SIG-M5 treated with dmso at 0.1 percent for 504 hours (cell line): ENCODE results near the gene TFF3.

Experiments
- DNase-seq: peaks from one replicate; lab custom pipeline; 2025; ENCODE audit not compliant: unreplicated experiment; lab: John Stamatoyannopoulos, UW

TFF3 gene

DNA sequence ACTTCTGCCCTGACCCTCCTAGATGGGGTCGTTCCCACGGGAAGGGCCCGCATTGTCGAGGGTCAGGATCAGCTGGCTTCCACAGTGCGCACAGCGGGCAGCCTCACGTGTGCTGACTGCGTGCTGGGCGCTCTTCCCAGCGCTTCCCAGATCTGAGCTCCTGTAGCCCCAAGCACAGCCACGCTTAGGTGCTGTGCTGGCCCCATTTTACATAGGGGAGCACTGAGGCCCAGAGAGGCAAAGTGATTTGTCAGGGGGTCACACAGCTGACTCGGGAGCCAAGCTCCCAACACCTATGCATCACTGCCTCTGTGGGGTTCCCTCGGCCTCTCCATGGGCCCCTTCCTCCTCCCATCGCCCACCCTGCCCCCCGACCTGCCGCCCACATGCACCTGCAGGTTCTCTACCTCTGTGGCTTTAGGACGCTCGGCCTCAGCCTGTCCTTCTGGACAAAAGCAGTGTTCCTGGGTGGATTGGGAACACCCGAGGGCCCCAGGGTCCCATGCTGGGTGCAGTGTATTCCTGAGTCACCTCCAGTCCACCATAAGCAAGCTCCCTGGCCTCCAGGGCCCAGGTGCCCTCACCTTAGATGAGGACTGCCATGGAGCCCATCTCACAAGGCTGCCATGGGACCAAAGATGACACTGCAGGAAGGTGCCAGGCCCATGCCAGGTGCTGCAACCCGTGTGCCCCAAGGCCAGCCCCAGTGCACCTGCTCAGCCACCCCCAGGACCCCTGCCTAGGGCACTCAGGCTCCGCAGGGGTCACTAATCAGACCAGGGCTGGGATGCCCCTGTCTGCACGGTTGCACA is 23.3 kb downstream of the TFF3 start:
- DNase-seq: no peak

DNA sequence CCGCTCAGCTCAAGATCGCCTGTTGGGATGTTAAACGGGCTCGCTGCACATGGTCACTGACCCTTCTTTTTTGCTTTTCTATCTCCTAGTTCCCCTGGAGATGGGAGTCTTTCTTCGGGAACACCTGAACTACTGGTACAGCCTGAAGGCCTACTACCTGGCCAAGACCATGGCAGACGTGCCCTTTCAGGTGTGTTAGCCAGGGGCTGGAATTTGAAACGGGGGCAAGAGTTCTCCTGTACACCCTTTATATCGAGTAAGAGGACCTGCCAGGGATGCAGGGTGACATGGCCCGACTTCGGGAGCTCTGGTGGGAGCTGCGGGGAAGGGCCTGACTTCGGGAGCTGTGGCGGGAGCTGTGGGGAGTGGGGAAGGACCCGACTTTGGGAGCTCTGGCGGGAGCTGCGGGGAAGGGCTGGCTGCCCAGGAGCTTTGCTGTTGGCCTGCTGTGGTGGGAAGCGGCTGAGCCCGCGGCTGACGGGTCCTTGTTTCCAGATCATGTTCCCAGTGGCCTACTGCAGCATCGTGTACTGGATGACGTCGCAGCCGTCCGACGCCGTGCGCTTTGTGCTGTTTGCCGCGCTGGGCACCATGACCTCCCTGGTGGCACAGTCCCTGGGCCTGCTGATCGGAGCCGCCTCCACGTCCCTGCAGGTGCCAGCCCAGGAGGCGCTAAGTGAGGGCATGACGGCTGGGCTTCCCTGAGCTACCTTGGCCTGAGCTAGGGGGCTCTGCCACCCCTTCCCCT is 24.0 kb downstream of the TFF3 start:
- DNase-seq: no peak

DNA sequence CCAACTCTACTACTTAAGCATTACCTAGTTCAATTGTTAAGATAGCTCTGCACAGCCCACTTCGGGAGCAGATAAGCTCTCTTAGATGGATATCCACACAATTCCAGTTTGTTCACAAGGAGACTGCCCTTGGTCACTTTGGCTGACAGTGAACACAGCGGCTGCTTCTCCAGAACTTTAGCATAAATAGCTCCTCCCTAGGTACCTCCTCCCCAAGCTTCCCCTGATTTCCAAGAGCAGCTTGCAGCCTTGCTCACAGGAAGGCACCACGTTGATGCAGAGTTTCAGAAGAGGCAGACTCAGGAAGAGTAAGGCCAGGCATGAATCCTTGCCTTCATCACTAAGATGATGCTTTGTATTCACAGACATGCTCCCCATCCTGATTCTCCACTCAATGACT is 24.7 kb downstream of the TFF3 start:
- DNase-seq: no peak

DNA sequence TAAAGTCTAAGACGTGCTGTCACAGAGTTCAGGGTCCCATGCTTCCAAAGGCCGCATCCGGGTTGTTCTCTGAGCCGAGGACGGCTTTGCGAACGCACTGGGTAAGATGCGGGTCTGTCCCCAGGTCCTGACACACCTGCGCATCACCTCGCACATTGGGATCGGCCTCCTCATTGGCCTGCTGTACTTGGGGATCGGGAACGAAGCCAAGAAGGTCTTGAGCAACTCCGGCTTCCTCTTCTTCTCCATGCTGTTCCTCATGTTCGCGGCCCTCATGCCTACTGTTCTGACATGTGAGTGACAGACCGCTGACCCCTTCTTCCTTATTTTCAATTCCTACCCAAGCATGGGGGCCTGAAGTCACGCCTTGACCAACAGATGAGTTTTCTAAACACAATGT is 25.3 kb downstream of the TFF3 start:
- DNase-seq: peak; percentile 18

DNA sequence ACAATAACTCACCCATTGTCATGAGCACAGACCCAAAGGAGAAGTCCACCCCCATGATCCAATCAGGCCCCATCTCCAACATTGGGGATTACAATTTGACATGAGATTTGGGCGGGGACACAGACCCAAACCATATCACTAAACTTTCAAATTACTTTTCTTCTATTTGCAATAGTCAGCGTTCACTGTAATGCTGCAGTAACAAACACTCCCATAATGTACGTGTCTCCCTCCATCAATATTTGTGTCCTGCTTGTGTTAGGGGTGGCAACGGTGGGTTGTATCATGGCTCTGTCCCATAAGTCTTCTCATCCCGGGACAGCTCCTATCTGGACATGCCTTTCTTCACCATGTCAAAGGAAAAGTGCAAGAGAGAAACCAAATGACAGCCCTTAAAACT is 26.2 kb downstream of the TFF3 start:
- no peak for DNase-seq

DNA sequence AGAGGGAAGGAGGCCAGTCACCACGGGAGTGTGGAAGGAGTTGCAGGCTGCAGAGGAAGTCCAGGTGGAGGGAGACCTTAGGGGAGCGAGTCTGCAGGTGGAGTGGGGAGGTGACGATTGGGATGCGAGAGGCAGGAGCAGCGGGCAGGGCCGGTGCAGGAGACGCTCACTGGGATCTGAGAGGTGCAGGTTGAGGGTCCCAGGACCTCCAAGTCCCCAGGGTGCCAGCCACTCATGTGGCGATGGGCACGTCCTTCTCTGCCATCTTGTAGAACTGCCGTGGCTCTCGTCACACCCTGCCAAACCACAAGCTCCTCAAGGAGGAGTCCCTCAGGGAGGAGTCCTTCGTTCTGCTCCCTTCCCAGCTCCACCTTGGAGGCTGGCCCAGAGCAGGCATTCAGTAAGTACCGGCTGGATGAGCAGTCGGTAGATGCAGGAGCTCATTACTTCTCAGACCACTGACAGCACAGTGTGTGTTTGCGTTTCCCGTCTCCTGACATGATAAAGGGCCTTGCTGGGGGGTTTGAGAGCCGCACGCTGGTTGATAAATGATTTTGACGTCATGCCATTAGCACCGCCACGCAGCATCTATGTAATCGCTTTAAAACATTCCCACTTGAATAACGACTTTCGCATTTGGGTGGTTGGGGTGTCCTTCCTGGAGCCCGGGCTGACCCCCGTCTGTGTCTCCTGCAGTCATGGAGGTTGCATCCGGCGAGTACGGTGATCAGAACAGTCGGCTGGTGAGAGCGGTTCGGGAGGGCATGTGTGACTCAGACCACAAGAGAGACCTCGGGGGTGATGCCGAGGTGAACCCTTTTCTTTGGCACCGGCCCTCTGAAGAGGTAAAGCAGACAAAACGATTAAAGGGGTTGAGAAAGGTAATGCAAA is 27.8 kb downstream of the TFF3 start:
- no peak for DNase-seq

DNA sequence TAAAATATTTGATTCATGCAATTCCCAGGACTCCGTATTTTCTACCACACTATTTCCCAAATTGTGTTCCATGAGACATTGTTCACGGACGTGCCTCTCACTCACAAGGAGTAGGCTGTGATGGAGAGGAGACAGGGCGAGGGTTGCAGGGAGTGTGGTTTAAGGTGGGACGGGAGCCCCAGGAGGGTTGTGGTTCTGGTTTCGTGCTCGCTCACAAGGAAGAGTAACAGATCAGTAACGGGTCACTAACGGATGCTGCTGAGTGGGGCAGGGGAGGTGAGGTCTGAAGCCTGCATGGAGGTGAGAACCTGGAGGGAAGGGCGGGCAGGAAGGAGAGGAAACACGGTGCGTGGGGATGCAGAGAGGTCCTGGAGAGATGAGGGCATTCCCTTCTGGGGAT is 28.8 kb downstream of the TFF3 start:
- no peak for DNase-seq

DNA sequence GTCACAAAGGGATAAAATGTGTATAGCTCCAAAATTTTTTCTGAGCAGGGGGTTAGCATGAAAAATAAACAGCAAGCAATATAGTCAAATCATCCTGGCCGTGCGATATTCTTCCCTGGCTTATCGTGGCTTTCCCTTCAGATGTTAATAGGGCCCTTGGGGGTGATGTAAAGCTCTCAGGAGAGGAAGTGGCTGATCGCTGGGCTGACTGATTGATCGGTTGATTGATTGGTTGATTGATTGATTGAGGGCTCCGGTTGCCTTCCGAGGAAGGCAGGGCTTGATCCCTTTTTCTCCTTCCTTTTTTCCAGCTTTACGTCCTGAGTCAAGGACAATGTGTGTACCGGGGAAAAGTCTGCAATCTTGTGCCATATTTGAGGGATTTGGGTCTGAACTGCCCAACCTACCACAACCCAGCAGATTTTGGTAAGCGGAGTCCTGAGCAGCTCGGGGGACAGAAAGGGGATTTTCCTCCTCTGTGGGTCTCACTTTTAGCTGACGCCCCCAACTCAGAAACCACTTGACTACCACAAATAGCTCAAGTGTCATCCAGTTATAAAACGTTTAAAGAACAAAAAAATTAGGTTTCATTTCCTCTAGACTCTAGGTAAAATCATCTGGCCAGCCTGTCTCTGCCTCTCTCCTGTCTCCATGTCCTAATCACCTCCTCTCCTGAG is 29.5 kb downstream of the TFF3 start:
- no peak for DNase-seq

DNA sequence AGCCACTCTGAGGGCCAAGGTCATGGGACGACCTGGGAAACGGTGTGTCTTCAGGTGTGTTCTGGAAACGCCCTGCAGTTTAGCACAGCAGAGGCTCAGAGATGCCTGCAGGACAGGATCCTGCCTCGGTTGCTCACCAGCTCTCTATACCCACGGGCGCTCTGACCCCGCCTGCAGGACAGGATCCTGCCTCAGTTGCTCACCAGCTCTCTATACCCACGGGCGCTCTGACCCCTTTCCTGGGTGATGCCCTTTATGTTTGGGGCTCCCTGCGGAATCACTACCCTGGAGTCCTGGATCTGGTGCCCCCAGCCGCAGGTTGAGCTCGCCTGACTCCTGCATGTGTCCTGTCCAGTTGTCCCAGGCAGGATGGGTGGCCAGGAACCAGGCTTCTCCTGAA is 32.5 kb downstream of the TFF3 start:
- DNase-seq: no peak

DNA sequence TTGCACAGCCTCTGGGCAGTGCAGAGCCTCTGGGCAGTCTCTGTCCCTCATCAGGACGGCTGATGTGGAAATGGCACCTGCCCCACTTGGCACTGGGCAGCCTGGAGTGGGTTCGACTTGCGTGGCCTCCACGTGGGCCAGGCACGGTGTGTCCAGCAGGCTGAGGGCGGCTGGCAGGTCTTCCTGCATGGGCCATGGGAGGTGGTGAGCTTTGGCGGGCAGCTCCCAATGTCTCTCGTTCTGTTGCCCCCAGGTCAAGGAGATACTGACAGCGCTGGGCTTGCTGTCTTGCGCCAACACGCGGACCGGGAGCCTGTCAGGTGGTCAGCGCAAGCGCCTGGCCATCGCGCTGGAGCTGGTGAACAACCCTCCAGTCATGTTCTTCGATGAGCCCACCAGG is 33.2 kb downstream of the TFF3 start:
- no peak for DNase-seq

DNA sequence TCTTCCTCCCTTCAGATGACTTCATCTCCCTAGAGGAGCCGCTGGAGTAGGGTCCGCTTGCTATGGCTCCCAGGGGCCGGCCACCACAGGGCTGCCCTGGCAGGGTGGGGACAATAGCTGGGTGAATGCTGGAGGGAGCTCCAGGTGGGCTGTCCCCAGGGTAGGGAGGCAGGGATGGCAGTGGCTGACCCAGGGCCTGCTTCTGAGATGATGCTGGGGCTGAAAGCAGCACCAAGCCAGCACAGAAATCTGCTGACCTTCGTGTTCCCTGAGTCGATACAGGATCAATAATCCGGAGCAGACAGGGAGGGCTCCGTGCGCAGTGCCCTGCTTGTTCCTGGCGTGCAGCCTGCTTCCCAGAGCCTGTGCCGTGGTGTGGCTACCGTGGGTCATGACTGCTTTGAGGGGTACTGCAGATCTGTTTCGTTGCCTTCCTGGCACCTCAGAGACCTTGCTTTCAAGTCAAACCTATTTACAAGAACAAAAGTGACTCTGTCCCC is 34.0 kb downstream of the TFF3 start:
- DNase-seq: no peak

DNA sequence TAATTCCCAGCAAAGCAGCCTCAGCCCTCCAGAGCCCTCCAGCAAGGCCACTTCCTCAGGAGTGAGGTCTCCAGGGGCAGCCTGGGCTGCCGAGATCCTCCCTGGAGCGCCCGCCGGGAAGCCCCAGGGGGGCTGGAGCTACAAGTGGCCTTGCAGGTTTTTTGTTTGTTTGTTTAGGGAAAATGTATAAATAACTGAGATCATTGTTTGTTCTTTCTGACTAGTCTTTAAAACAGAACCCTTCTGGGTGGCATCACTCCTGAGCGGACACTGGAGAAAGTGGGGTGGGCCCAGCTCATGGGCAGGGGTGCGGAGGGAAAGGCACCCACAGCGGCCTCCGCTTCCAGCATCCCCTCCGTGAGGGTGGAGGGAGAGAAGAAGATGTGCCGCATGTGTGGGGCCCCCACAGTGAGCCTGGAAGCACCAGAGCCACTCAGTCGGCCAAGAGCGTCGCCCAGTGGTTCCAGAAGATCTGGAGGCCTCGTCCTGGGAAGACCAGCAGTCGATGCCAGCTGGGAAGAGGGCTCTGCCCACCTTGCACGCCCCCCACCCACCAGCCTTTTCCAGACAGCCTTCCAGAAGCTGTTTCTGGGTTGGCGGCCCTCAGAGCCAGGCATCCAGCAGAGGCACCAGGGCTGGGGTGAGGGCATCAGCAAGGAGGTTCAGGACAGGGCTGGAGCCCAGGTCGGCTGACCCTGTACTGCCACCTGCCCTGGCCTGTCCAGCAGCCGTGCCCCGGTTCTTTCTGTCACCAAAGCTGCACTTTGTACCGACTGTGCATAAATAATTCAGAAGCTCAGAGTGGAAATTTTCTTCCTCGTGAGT is 34.6 kb downstream of the TFF3 start:
- no peak for DNase-seq

DNA sequence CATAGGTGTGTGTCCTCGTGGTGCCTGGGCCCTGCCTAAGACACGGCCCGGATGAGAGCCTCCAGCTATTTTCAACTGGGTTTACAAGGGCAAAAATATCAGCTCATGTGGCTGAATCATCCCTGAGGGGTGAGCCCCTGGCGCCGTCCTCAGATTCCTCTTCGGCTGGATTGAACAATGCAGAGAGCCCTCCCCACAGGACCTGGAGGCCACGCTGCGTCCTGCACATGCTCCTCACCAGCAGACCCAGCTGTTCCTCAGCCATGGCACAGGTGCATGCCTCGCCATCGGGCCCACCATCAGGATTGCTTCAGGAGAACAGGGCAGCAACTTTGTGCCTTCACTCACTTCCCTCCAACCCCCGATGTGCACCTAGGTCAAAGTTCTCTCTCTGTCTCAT is 35.3 kb downstream of the TFF3 start:
- no peak for DNase-seq

DNA sequence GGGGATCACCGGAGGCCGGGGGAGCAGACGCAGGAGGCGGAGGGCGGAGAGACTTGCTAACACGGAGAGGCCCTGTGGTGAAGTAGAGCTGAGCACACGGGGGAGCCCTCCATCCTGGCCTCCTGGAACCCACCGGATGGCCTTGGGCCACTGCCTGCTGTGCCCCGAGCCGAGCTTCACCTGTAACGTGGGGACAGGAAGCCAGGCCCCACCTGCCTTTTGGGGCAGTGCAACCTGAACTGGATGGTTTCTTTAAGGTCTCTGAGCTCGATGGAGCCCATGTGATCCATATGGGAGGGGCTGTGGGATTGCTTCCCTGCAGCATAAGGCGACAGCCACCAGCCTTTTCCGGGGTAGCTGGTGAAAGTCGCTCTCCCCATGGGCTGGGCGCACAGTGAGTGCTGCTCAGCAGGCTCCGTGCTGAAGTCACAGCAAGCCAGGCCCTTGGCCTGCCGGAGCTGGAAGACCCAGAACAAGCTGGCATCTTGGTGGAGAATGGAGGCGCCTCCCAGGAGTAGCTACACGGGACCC is 35.8 kb downstream of the TFF3 start:
- DNase-seq: no peak

DNA sequence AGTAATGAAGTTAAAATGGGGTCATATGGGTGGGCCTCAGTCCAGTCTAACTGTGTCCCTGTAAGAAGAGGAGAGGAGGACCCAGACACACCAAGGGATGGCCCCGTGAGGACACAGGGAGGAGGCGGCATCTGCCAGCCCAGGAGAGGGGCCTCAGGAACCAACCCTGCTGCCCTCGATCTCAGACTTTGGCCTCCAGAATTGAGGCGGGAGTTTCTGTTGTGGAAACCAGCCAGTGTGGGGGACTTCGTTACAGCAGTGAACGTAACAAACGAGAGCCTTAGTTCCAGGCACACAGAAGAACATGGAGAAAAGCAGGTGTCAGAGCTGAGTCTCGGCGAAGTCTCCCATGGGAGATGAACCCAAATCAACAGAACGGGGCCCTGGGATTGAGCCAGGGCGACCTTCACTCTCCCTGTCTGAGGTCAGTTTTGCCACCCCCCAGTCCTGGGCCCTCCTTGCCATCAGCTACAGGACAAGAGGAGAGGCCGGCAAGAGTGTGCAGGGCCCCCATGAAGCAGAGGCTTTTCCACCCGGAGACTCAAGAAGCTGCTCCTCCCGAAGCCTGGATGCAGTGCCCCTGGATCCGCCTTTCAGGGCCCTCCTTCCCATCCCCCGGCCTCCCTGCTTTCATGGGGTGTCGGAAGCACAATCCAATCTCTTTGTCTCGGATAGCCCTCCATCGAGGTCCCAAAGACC is 36.6 kb downstream of the TFF3 start:
- DNase-seq: no peak

DNA sequence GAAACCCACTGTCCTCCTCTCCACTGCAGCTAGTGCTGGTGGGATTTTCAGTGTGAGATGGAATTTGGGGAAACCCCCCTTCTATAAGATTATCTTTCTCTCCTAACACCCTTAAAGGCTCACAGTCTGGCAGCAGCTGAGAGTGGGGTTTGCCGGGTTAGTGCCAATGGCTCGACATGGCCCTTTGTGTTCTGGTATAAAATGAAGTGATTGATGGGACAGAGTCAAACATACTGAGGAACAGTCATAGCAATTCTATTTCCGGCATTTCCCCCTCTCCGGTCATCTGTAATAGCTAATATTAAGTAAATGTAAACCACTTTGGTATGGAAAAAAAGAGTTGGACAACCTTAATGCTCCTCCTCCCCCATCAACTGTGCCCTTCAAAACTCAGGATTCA is 37.6 kb downstream of the TFF3 start:
- DNase-seq: no peak

DNA sequence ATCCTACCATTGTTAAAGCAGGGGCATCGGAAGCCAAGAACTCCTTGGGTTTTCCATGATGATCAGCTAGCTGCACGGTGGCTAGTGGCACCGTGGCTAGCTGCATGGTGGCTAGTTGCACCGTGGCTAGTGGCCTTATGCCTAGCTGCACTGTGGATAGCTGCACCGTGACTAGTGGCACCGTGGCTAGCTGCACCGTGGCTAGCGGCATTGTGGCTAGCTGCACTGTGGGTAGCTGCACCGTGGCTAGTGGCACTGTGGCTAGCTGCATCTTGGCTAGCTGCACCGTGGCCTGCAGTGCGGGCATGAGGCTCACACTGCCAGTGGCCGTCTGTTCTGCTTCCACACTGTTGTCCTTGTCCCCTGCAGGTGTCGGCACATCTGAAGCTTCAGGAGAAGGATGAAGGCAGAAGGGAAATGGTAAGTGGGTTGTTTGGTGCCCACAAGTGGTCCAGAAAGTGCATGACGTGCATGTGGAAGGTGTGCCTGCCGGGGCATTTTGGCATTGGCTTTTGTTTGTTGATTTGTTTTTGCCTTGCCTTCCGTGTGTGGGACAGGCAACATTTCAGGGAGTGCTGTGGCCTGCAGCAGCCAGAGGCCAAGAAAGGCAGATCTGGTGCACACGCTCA is 38.6 kb downstream of the TFF3 start:
- no peak for DNase-seq

DNA sequence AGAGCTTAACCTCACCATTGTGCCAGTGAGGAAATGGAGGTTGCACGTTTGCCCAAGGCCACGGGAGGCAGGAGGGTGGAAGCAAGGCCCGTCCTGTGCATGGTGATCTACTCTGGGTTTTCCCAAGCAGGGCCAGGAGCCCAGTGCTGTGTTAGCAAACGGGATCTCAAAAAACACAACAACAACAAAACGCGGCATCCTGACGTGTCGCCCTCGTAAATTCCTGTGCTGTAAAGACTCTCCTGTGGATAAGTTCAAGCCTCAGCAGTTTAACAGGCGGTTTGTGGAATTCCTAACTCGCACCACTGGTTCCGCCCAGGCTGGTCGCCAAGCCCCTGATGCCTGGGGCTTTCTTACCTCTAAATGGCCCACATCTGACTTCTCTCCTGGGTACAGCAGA is 39.1 kb downstream of the TFF3 start:
- no peak for DNase-seq
